NT2/D1 (cell line): Measurements from ENCODE around the gene LHCGR.

Experiments used
- DNase-seq: peaks from one replicate; pipeline ENCODE4 v3.0.0-alpha.2; 2011; ENCODE audit warnings: low read depth, low spot score
- H3K27me3 ChIP-seq: 2 replicates; pipeline ENCODE4 v1.6.0; 2011; ENCODE audit warnings: mild to moderate bottlenecking; ENCODE audit not compliant: insufficient read length, insufficient read depth
- H3K36me3 ChIP-seq: 2 replicates; pipeline ENCODE4 v1.6.1; 2011; ENCODE audit warnings: mild to moderate bottlenecking, low read length, mixed read lengths; ENCODE audit not compliant: insufficient read depth, insufficient read length
- H3K4me1 ChIP-seq: 2 replicates; pipeline ENCODE4 v1.5.1; 2011; ENCODE audit not compliant: insufficient read depth, insufficient read length
- H3K4me3 ChIP-seq: 2 replicates; pipeline ENCODE4 v1.5.1; 2011; ENCODE audit warnings: low read depth; ENCODE audit not compliant: insufficient read length
- H3K9ac ChIP-seq: 2 replicates; pipeline ENCODE4 v1.6.0; 2011; ENCODE audit warnings: low read depth; ENCODE audit not compliant: insufficient read length
- H3K9me3 ChIP-seq: 2 replicates; pipeline ENCODE4 v1.5.1; 2011; ENCODE audit warnings: mild to moderate bottlenecking, low read length; ENCODE audit not compliant: insufficient read depth
- SUZ12 ChIP-seq: IDR thresholded peaks from 2 replicates; pipeline ENCODE4 v1.6.1; 2011; ENCODE audit not compliant: insufficient read length, insufficient read depth; ENCODE audit errors: extremely low read depth
- YY1 ChIP-seq: IDR thresholded peaks from 2 replicates; pipeline ENCODE4 v1.6.1; 2011; ENCODE audit not compliant: insufficient read length, insufficient read depth
- ZNF274 ChIP-seq: IDR thresholded peaks from 2 replicates; pipeline ENCODE4 v1.6.1; 2011; ENCODE audit warnings: mild to moderate bottlenecking, low read depth, low read length

Gene LHCGR

GRCh38 chr2:48755473-48755872 is at the start of gene LHCGR:
LHCGR (minus strand) TSS chr2:48755724; CDS start chr2:48755671, 53 bp downstream.
- Histone ChIP-seq H3K36me3 (no peaks in the 10 kb centered on the region), H3K9ac (no peak within 1 kb of the TSS), H3K27me3 (no peaks in the 10 kb centered on the region), H3K4me1 (peaks cover 4% of the 10 kb centered on the region), H3K9me3 (no peaks in the 10 kb centered on the region), H3K4me3 (no peak within 1 kb of the TSS)
- no peak for DNase-seq
- TF ChIP-seq YY1 (no peak), SUZ12 (no peak), ZNF274 (no peak)

- no peak for TF ChIP-seq YY1
- no peak for TF ChIP-seq SUZ12
- TF ChIP-seq ZNF274, result no peak
- Histone ChIP-seq H3K4me1 (no peaks in the 10 kb centered on the region), H3K9ac (no peak overlapping the region), H3K27me3 (no peaks in the 10 kb centered on the region), H3K36me3 (no peaks in the 10 kb centered on the region), H3K4me3 (no peak overlapping the region), H3K9me3 (no peaks in the 10 kb centered on the region)
- DNase-seq, result no peak
Observed at GRCh38 chr2:48799601-48800000, 44.1 kb upstream of the LHCGR start.

- H3K9ac ChIP-seq, result no peak overlapping the region
- no peaks in the 10 kb centered on the region for H3K27me3 ChIP-seq
- no peak for DNase-seq
- no peaks in the 10 kb centered on the region for H3K9me3 ChIP-seq
- H3K4me1 ChIP-seq, result no peaks in the 10 kb centered on the region
- H3K36me3 ChIP-seq, result no peaks in the 10 kb centered on the region
- TF ChIP-seq YY1 (no peak), ZNF274 (no peak), SUZ12 (no peak)
- no peak overlapping the region for H3K4me3 ChIP-seq
Observed at GRCh38 chr2:48795065-48795464, 39.5 kb upstream of the LHCGR start.

- Histone ChIP-seq H3K27me3 (no peaks in the 10 kb centered on the region), H3K9ac (no peak overlapping the region), H3K4me3 (no peak overlapping the region), H3K36me3 (no peaks in the 10 kb centered on the region), H3K4me1 (no peaks in the 10 kb centered on the region), H3K9me3 (no peaks in the 10 kb centered on the region)
- no peak for TF ChIP-seq ZNF274
- no peak for TF ChIP-seq YY1
- no peak for TF ChIP-seq SUZ12
- DNase-seq, result no peak
Observed at GRCh38 chr2:48793671-48794070, 38.1 kb upstream of the LHCGR start.

- Histone ChIP-seq H3K27me3 (no peaks in the 10 kb centered on the region), H3K36me3 (no peaks in the 10 kb centered on the region), H3K9me3 (no peaks in the 10 kb centered on the region), H3K4me3 (no peak overlapping the region), H3K9ac (no peak overlapping the region), H3K4me1 (no peaks in the 10 kb centered on the region)
- TF ChIP-seq SUZ12, result no peak
- TF ChIP-seq ZNF274, result no peak
- TF ChIP-seq YY1, result no peak
- DNase-seq, result no peak
Observed at GRCh38 chr2:48792030-48792429, 36.5 kb upstream of the LHCGR start.

- H3K9ac ChIP-seq, result no peak overlapping the region
- no peaks in the 10 kb centered on the region for H3K27me3 ChIP-seq
- no peak overlapping the region for H3K4me3 ChIP-seq
- no peaks in the 10 kb centered on the region for H3K9me3 ChIP-seq
- TF ChIP-seq SUZ12 (no peak), ZNF274 (no peak), YY1 (no peak)
- no peaks in the 10 kb centered on the region for H3K4me1 ChIP-seq
- no peaks in the 10 kb centered on the region for H3K36me3 ChIP-seq
- no peak for DNase-seq
Observed at GRCh38 chr2:48790407-48791170, 35.1 kb upstream of the LHCGR start.

- no peaks in the 10 kb centered on the region for H3K4me1 ChIP-seq
- no peaks in the 10 kb centered on the region for H3K27me3 ChIP-seq
- DNase-seq, result no peak
- TF ChIP-seq SUZ12 (no peak), ZNF274 (no peak), YY1 (no peak)
- no peaks in the 10 kb centered on the region for H3K9me3 ChIP-seq
- H3K9ac ChIP-seq, result no peak overlapping the region
- no peak overlapping the region for H3K4me3 ChIP-seq
- no peaks in the 10 kb centered on the region for H3K36me3 ChIP-seq
Observed at GRCh38 chr2:48787580-48787979, 32.1 kb upstream of the LHCGR start.
